ENCODE results near the gene ROBO1.
"Not testable (repeated sequence)": the region's sequence is repeated elsewhere in the genome, so short reads cannot be mapped to it uniquely, and the experiment has no call there.

Gene ROBO1

GRCh38 chr3:79325833-79326383, 441.9 kb downstream of the ROBO1 start:
- peaks cover 19% of the 10 kb centered on the region for H3K9me3 Mint-ChIP-seq
- not testable (repeated sequence) for H3K36me3 Mint-ChIP-seq; H3K27ac Mint-ChIP-seq; H3K4me1 Mint-ChIP-seq; ATAC-seq; DNase-seq (ENCODE audit: low spot score in 2 of 2); H3K4me3 Mint-ChIP-seq

GRCh38 chr3:79317551-79318518, 450.0 kb downstream of the ROBO1 start:
- H3K27ac Mint-ChIP-seq = no peak overlapping the region
- no peaks in the 10 kb centered on the region for H3K4me1 Mint-ChIP-seq
- no peak for DNase-seq (ENCODE audit: low spot score in 2 of 2)
- H3K36me3 Mint-ChIP-seq = no peaks in the 10 kb centered on the region
- no peak for ATAC-seq
- H3K9me3 Mint-ChIP-seq = peaks cover 29% of the 10 kb centered on the region
- no peak overlapping the region for H3K4me3 Mint-ChIP-seq

- Mint-ChIP-seq H3K4me1 (no peaks in the 10 kb centered on the region), H3K4me3 (no peak overlapping the region), H3K9me3 (peaks cover 30% of the 10 kb centered on the region), H3K36me3 (no peaks in the 10 kb centered on the region), H3K27ac (no peak overlapping the region)
- no peak for DNase-seq (ENCODE audit: low spot score in 2 of 2)
- no peak for ATAC-seq
These were observed 452.8 kb downstream of the ROBO1 start for GRCh38 chr3:79314962-79315361.

- H3K9me3 Mint-ChIP-seq = peaks cover 30% of the 10 kb centered on the region
- no peak overlapping the region for H3K27ac Mint-ChIP-seq
- H3K4me1 Mint-ChIP-seq = no peaks in the 10 kb centered on the region
- no peak for ATAC-seq
- H3K36me3 Mint-ChIP-seq = no peaks in the 10 kb centered on the region
- DNase-seq (ENCODE audit: low spot score in 2 of 2) = no peak
- no peak overlapping the region for H3K4me3 Mint-ChIP-seq
These were observed 453.3 kb downstream of the ROBO1 start for GRCh38 chr3:79314544-79314943.

- no peak for ATAC-seq
- DNase-seq (ENCODE audit: low spot score in 2 of 2) = no peak
- H3K4me1 Mint-ChIP-seq = no peaks in the 10 kb centered on the region
- H3K9me3 Mint-ChIP-seq = peaks cover 9% of the 10 kb centered on the region
- no peak overlapping the region for H3K4me3 Mint-ChIP-seq
- H3K36me3 Mint-ChIP-seq = no peaks in the 10 kb centered on the region
- no peak overlapping the region for H3K27ac Mint-ChIP-seq
These were observed 457.8 kb downstream of the ROBO1 start for GRCh38 chr3:79310016-79310415.

- H3K9me3 Mint-ChIP-seq = peaks cover 3% of the 10 kb centered on the region
- DNase-seq (ENCODE audit: low spot score in 2 of 2) (no peak), ATAC-seq (no peak)
- H3K4me1 Mint-ChIP-seq = no peaks in the 10 kb centered on the region
- H3K27ac Mint-ChIP-seq = no peak overlapping the region
- H3K36me3 Mint-ChIP-seq = no peaks in the 10 kb centered on the region
- H3K4me3 Mint-ChIP-seq = no peak overlapping the region
These were observed 460.7 kb downstream of the ROBO1 start for GRCh38 chr3:79306934-79307570.

- not testable (repeated sequence) for H3K4me3 Mint-ChIP-seq; DNase-seq (ENCODE audit: low spot score in 2 of 2); H3K4me1 Mint-ChIP-seq; ATAC-seq; H3K27ac Mint-ChIP-seq; H3K36me3 Mint-ChIP-seq; H3K9me3 Mint-ChIP-seq
These were observed 467.7 kb downstream of the ROBO1 start for GRCh38 chr3:79299949-79300635.

GRCh38 chr3:79297245-79297960, 470.4 kb downstream of the ROBO1 start:
- no peaks in the 10 kb centered on the region for H3K36me3 Mint-ChIP-seq
- no peaks in the 10 kb centered on the region for H3K4me1 Mint-ChIP-seq
- no peak overlapping the region for H3K27ac Mint-ChIP-seq
- no peak overlapping the region for H3K4me3 Mint-ChIP-seq
- H3K9me3 Mint-ChIP-seq = peaks cover 10% of the 10 kb centered on the region
- DNase-seq (ENCODE audit: low spot score in 2 of 2) = no peak
- ATAC-seq = no peak

GRCh38 chr3:79286882-79287281, 480.9 kb downstream of the ROBO1 start:
- H3K27ac Mint-ChIP-seq = no peak overlapping the region
- H3K4me1 Mint-ChIP-seq = no peaks in the 10 kb centered on the region
- no peak for DNase-seq (ENCODE audit: low spot score in 2 of 2)
- H3K4me3 Mint-ChIP-seq = no peak overlapping the region
- H3K9me3 Mint-ChIP-seq = peaks cover 20% of the 10 kb centered on the region
- ATAC-seq = no peak
- H3K36me3 Mint-ChIP-seq = no peaks in the 10 kb centered on the region

GRCh38 chr3:79285871-79286270, 481.9 kb downstream of the ROBO1 start:
- no peaks in the 10 kb centered on the region for H3K36me3 Mint-ChIP-seq
- H3K4me3 Mint-ChIP-seq = no peak overlapping the region
- no peak overlapping the region for H3K27ac Mint-ChIP-seq
- peaks cover 14% of the 10 kb centered on the region for H3K9me3 Mint-ChIP-seq
- no peak for ATAC-seq
- DNase-seq (ENCODE audit: low spot score in 2 of 2) = no peak
- H3K4me1 Mint-ChIP-seq = no peaks in the 10 kb centered on the region

GRCh38 chr3:79285380-79285779, 482.4 kb downstream of the ROBO1 start:
- Mint-ChIP-seq H3K9me3 (peaks cover 9% of the 10 kb centered on the region), H3K4me3 (no peak overlapping the region), H3K36me3 (no peaks in the 10 kb centered on the region), H3K27ac (no peak overlapping the region), H3K4me1 (no peaks in the 10 kb centered on the region)
- DNase-seq (ENCODE audit: low spot score in 2 of 2) (no peak), ATAC-seq (no peak)

- Mint-ChIP-seq H3K4me1 (no peaks in the 10 kb centered on the region), H3K9me3 (peaks cover 7% of the 10 kb centered on the region), H3K36me3 (no peaks in the 10 kb centered on the region), H3K27ac (no peak overlapping the region), H3K4me3 (no peak overlapping the region)
- no peak for ATAC-seq
- DNase-seq (ENCODE audit: low spot score in 2 of 2) = no peak
These were observed 483.0 kb downstream of the ROBO1 start for GRCh38 chr3:79284781-79285180.

- Mint-ChIP-seq H3K9me3 (peaks cover 12% of the 10 kb centered on the region), H3K4me3 (no peak overlapping the region), H3K36me3 (no peaks in the 10 kb centered on the region), H3K4me1 (no peaks in the 10 kb centered on the region), H3K27ac (no peak overlapping the region)
- no peak for ATAC-seq
- no peak for DNase-seq (ENCODE audit: low spot score in 2 of 2)
These were observed 489.1 kb downstream of the ROBO1 start for GRCh38 chr3:79278681-79279080.

- Mint-ChIP-seq H3K27ac (no peak overlapping the region), H3K36me3 (no peaks in the 10 kb centered on the region), H3K9me3 (peaks cover 23% of the 10 kb centered on the region), H3K4me3 (no peak overlapping the region), H3K4me1 (no peaks in the 10 kb centered on the region)
- DNase-seq (ENCODE audit: low spot score in 2 of 2) (no peak), ATAC-seq (no peak)
These were observed 499.4 kb downstream of the ROBO1 start for GRCh38 chr3:79268422-79268821.

GRCh38 chr3:79264892-79265291, 502.9 kb downstream of the ROBO1 start:
- Mint-ChIP-seq H3K4me1 (no peaks in the 10 kb centered on the region), H3K27ac (no peak overlapping the region), H3K36me3 (no peaks in the 10 kb centered on the region), H3K4me3 (no peak overlapping the region), H3K9me3 (peaks cover 20% of the 10 kb centered on the region)
- ATAC-seq (no peak), DNase-seq (ENCODE audit: low spot score in 2 of 2) (no peak)
